Measurements from ENCODE around the gene FAM193B.

GRCh38 chr5:177501874-177502678, 52.3 kb downstream of the FAM193B start:
- TF ChIP-seq E2F6 (IDR thresholded peaks at IDR 0.05; ENCODE audit: borderline replicate concordance, low read depth) = no peak
- no peak for TF ChIP-seq MYC (IDR thresholded peaks at IDR 0.05; ENCODE audit: borderline replicate concordance, low read length)
- TF ChIP-seq CTCF (IDR thresholded peaks at IDR 0.05) = no peak
- TF ChIP-seq CEBPB (IDR thresholded peaks at IDR 0.05) = no peak
- no peak for TF ChIP-seq KDM1A (IDR thresholded peaks at IDR 0.05; ENCODE audit: low read depth)
- no peak for TF ChIP-seq POLR2A (IDR thresholded peaks at IDR 0.05; ENCODE audit: low read length)
- TF ChIP-seq ZC3H11A (IDR thresholded peaks at IDR 0.05) = no peak

All from A549 (cell line).